IMR-90 (cell line): ENCODE results near the gene ABCC9. TPM values are rescaled to one million over a fixed set of nuclear protein-coding genes. Genes with fewer than 3 reads are reported as not detected.
"Not testable (repeated sequence)": the region's sequence is repeated elsewhere in the genome, so short reads cannot be mapped to it uniquely, and the experiment has no call there.

Source experiments
- ATAC-seq: fragments of 200-7000 bp; cut with Tn5 transposase; 2 replicates; pipeline ENCODE4 v1.9.1; 2020; ENCODE audit warnings: low read depth, mild to moderate bottlenecking, moderate library complexity
- BruUV-seq: library from RNA; stranded (reverse); fragments of 400-500 nt; replicated peaks from 2 replicates; lab custom pipeline; 2021; lab: Mats Ljungman, UMichigan
- CTCF ChIA-PET: fragments of 300-600 bp; formaldehyde crosslinking; extraction: SDS; loops from one replicate; lab custom pipeline; 2021; ENCODE audit warnings: antibody characterized with exemption; lab: Yijun Ruan, JAX
- POLR2A ChIA-PET: fragments of 300-600 bp; sonication (Branson Sonifier 250); formaldehyde crosslinking; loops from one replicate; lab custom pipeline; 2022; ENCODE audit warnings: antibody characterized with exemption; ENCODE audit not compliant: unreplicated experiment; lab: Charles Lee
- DNase-seq: peaks from one replicate; pipeline ENCODE4 v3.0.0; 2013
- H2AFZ ChIP-seq: replicated peaks from 2 replicates; pipeline ENCODE3; 2013; ENCODE audit warnings: low read length, mild to moderate bottlenecking; ENCODE audit not compliant: poor library complexity
- H2AK5ac ChIP-seq: 2 replicates; pipeline ENCODE4 v1.6.1; 2013; ENCODE audit warnings: low read depth, low read length, inconsistent platforms
- H2AK9ac ChIP-seq: replicated peaks from 2 replicates; pipeline ENCODE3; 2013; ENCODE audit warnings: mild to moderate bottlenecking, low read depth, low read length, moderate library complexity; ENCODE audit not compliant: poor library complexity
- H2BK120ac ChIP-seq: 2 replicates; pipeline ENCODE4 v1.6.1; 2013; ENCODE audit warnings: low read depth, low read length, inconsistent platforms
- H2BK15ac ChIP-seq: 3 replicates; pipeline ENCODE4 v1.6.1; 2013; ENCODE audit warnings: low read depth, low read length, inconsistent platforms
- H2BK20ac ChIP-seq: 2 replicates; pipeline ENCODE4 v1.6.1; 2013; ENCODE audit warnings: low read depth, mild to moderate bottlenecking, inconsistent platforms, low read length, moderate library complexity
- H2BK5ac ChIP-seq: 2 replicates; pipeline ENCODE4 v1.6.1; 2013; ENCODE audit warnings: mild to moderate bottlenecking, low read depth, low read length, inconsistent platforms; ENCODE audit not compliant: poor library complexity, severe bottlenecking
- H3K14ac ChIP-seq: replicated peaks from 2 replicates; pipeline ENCODE4 v1.6.1; 2013; ENCODE audit warnings: low read depth, low read length, inconsistent platforms
- H3K18ac ChIP-seq: 2 replicates; pipeline ENCODE4 v1.6.1; 2013; ENCODE audit warnings: low read depth, low read length, control low read depth
- H3K23ac ChIP-seq: 2 replicates; pipeline ENCODE4 v1.6.1; 2013; ENCODE audit warnings: low read depth, low read length, inconsistent platforms
- H3K27ac ChIP-seq: 2 replicates; pipeline ENCODE4 v1.5.1; 2013; ENCODE audit warnings: mild to moderate bottlenecking, control low read depth, low read length; ENCODE audit not compliant: insufficient read depth
- H3K27me3 ChIP-seq: 2 replicates; pipeline ENCODE4 v1.6.1; 2013; ENCODE audit warnings: low read length; ENCODE audit not compliant: control insufficient read depth, insufficient read depth
- H3K36me3 ChIP-seq: 2 replicates; pipeline ENCODE4 v1.6.1; 2013; ENCODE audit warnings: low read length, mixed read lengths; ENCODE audit not compliant: control insufficient read depth, insufficient read depth
- H3K4ac ChIP-seq: 2 replicates; pipeline ENCODE4 v1.6.1; 2013; ENCODE audit warnings: low read depth, low read length, inconsistent platforms
- H3K4me1 ChIP-seq: 2 replicates; pipeline ENCODE4 v1.6.1; 2013; ENCODE audit warnings: low read length, mixed read lengths; ENCODE audit not compliant: control insufficient read depth, insufficient read depth
- H3K4me2 ChIP-seq: 2 replicates; pipeline ENCODE4 v1.6.1; 2013; ENCODE audit warnings: low read depth, mild to moderate bottlenecking, control low read depth, low read length, moderate library complexity
- H3K4me3 ChIP-seq: 2 replicates; pipeline ENCODE4 v1.5.1; 2013; ENCODE audit warnings: low read depth, mild to moderate bottlenecking, control low read depth, low read length, moderate library complexity; ENCODE audit not compliant: insufficient read depth
- H3K56ac ChIP-seq: 2 replicates; pipeline ENCODE4 v1.6.1; 2013; ENCODE audit warnings: low read length, inconsistent platforms; ENCODE audit not compliant: insufficient read depth; ENCODE audit errors: extremely low read depth
- H3K79me1 ChIP-seq, 2 experiments: 2 replicates each; pipeline ENCODE4 v1.6.1; 2013; ENCODE audit warnings: low read length in 2 of 2, inconsistent platforms in 1 of 2, low read depth in 1 of 2
- H3K9ac ChIP-seq: 2 replicates; pipeline ENCODE4 v1.6.1; 2013; ENCODE audit warnings: low read depth, low read length, control low read depth
- H3K9me1 ChIP-seq: 2 replicates; pipeline ENCODE4 v1.6.1; 2013; ENCODE audit warnings: low read length, inconsistent platforms; ENCODE audit not compliant: insufficient read depth
- H3K9me3 ChIP-seq: 2 replicates; pipeline ENCODE4 v1.6.1; 2013; ENCODE audit warnings: low read length; ENCODE audit not compliant: control insufficient read depth, insufficient read depth
- H4K20me1 ChIP-seq: 2 replicates; pipeline ENCODE4 v1.6.1; 2013; ENCODE audit warnings: low read length, inconsistent platforms; ENCODE audit not compliant: insufficient read depth
- H4K5ac ChIP-seq: 2 replicates; pipeline ENCODE4 v1.6.1; 2013; ENCODE audit warnings: mild to moderate bottlenecking, low read depth, low read length, control low read depth
- H4K8ac ChIP-seq, 2 experiments: 2 replicates each; pipeline ENCODE4 v1.6.1; 2013; ENCODE audit warnings: low read depth in 2 of 2, low read length in 2 of 2, control low read depth in 1 of 2, inconsistent platforms in 1 of 2
- H4K91ac ChIP-seq: 2 replicates; pipeline ENCODE4 v1.6.1; 2013; ENCODE audit warnings: low read depth, low read length, inconsistent platforms; ENCODE audit not compliant: insufficient read depth
- WGBS, 2 experiments: methylation state at CpG; one replicate each; pipeline versions ENCODE4 v1.1.5 to v1.1.7; 2013; ENCODE audit warnings: missing lambda C conversion rate in 2 of 2; ENCODE audit not compliant: insufficient read length in 1 of 2; ENCODE audit errors: extremely low coverage in 2 of 2; 5-methylcytosine and 5-hydroxymethylcytosine counted together
- dilution Hi-C: fragments of 300-500 bp; cut with HindIII; formaldehyde crosslinking; loops from one replicate; pipeline ENCODE4 v1.14.3; 2018; ENCODE audit warnings: low sequenced_read_pairs; ENCODE audit not compliant: unreplicated experiment
- in situ Hi-C: fragments of 300-500 bp; cut with MboI; formaldehyde crosslinking; loops from 3 replicates; pipeline ENCODE4 v1.14.3; 2019; ENCODE audit warnings: low sequenced_read_pairs, inconsistent platforms, mixed read lengths
- intact Hi-C: fragments of 100-400 bp; cut with micrococcal nuclease; formaldehyde crosslinking; loops from 2 replicates; pipeline ENCODE4 v1.10.0; 2022
- polyA plus RNA-seq, 3 experiments: library from polyadenylated mRNA; depleted of rRNA; stranded (reverse); fragments of >200 nt; gene quantifications; 2 replicates each; pipeline ENCODE4 v1.2.3, GENCODE V29; 2012; ENCODE audit warnings: low replicate concordance in 1 of 3
- total RNA-seq: library from RNA; depleted of rRNA; stranded (reverse); fragments of >200 nt; gene quantifications from 2 replicates; pipeline ENCODE4 v1.2.3, GENCODE V29; 2012

The ABCC9 gene
- total and polyA plus RNA-seq, 2 of the 4 experiments (the other 2 are of a cell fraction), result 1.2 to 6.6 TPM

GRCh38 chr12:21794807-21795595, 146.2 kb downstream of the ABCC9 start:
- BruUV-seq, H2BK15ac ChIP-seq, H2AFZ ChIP-seq, H2AK9ac ChIP-seq, H3K27ac ChIP-seq, H3K56ac ChIP-seq, H3K9me1 ChIP-seq, H3K27me3 ChIP-seq, dilution Hi-C loops, H3K36me3 ChIP-seq, H4K91ac ChIP-seq, H2BK5ac ChIP-seq, H3K4me3 ChIP-seq, H2BK120ac ChIP-seq, POLR2A ChIA-PET, H4K8ac ChIP-seq, ATAC-seq, H2BK20ac ChIP-seq, H4K5ac ChIP-seq, H3K18ac ChIP-seq, H3K4me1 ChIP-seq, in situ Hi-C loops, H2AK5ac ChIP-seq, H4K20me1 ChIP-seq, H3K4me2 ChIP-seq, H3K23ac ChIP-seq, H3K9ac ChIP-seq, H3K79me1 ChIP-seq, H3K14ac ChIP-seq, H3K4ac ChIP-seq, intact Hi-C loops, H3K9me3 ChIP-seq: not testable (repeated sequence)
- WGBS, 2 experiments, result 94% methylated on average over 3 of the region's 8 CpGs; no CpG with 5 or more reads in 1 of the 2 experiments
- CTCF ChIA-PET, result interaction anchor here (0.6 kb wide), 1 partner anchor 1648 kb away, joined by 5 read pairs; no protein-coding TSS in a partner anchor
- peak; percentile 20 for DNase-seq

GRCh38 chr12:21789687-21790086, 151.5 kb downstream of the ABCC9 start:
- H3K9me3 ChIP-seq, H3K18ac ChIP-seq, H2BK5ac ChIP-seq, H2AK5ac ChIP-seq, H3K27me3 ChIP-seq, POLR2A ChIA-PET, H3K4me1 ChIP-seq, CTCF ChIA-PET, H3K27ac ChIP-seq, H2BK120ac ChIP-seq, H3K14ac ChIP-seq, H3K9me1 ChIP-seq, H3K4ac ChIP-seq, H2AK9ac ChIP-seq, H3K36me3 ChIP-seq, in situ Hi-C loops, H4K91ac ChIP-seq, intact Hi-C loops, H3K79me1 ChIP-seq, H4K8ac ChIP-seq, H4K20me1 ChIP-seq, ATAC-seq, DNase-seq, H3K9ac ChIP-seq, H3K4me3 ChIP-seq, H3K4me2 ChIP-seq, H3K23ac ChIP-seq, dilution Hi-C loops, H3K56ac ChIP-seq, H2BK15ac ChIP-seq, H4K5ac ChIP-seq, H2BK20ac ChIP-seq, H2AFZ ChIP-seq, BruUV-seq: not testable (repeated sequence)
- WGBS, 2 experiments, result no CpG with 5 or more reads among the region's 4 CpGs
